Measurements from ENCODE around the gene INTS6. TPM values are rescaled to one million over a fixed set of nuclear protein-coding genes. Genes with fewer than 3 reads are reported as not detected.

The INTS6 gene
- total and polyA plus RNA-seq, 8 donors = 10.9 to 44.8 (median 27.2) TPM

DNA sequence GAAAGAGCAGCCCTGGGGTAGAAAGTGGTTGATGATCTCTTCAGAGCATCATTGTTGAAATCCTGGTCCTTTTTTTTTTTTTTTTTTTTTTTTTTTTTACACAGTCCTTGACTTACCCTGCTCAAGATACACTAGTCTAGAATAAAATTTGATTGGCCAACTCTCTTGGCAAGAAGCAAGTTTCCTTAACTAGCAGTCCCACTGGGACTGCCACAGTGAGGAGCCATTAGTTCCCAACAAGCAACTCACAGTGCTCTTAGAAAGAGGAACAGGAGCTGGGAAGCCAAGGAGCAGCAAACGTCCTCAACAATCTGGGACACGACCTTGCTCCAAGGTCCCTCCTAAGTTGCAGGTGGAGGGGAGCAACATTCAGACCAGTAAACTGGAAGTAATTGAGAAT is 47.9 kb upstream of the INTS6 start:
- intact Hi-C loops (cut with DNase I) = loop anchor here in 1 of 3 donors (5.0 kb wide), 1 partner anchor 62 kb away; no protein-coding TSS in a partner anchor
- H3K27ac ChIP-seq = no peak overlapping the region
- no peaks in the 10 kb centered on the region for H3K36me3 ChIP-seq
- TF ChIP-seq, protein P1, sequence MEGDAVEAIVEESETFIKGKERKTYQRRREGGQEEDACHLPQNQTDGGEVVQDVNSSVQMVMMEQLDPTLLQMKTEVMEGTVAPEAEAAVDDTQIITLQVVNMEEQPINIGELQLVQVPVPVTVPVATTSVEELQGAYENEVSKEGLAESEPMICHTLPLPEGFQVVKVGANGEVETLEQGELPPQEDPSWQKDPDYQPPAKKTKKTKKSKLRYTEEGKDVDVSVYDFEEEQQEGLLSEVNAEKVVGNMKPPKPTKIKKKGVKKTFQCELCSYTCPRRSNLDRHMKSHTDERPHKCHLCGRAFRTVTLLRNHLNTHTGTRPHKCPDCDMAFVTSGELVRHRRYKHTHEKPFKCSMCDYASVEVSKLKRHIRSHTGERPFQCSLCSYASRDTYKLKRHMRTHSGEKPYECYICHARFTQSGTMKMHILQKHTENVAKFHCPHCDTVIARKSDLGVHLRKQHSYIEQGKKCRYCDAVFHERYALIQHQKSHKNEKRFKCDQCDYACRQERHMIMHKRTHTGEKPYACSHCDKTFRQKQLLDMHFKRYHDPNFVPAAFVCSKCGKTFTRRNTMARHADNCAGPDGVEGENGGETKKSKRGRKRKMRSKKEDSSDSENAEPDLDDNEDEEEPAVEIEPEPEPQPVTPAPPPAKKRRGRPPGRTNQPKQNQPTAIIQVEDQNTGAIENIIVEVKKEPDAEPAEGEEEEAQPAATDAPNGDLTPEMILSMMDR (IDR thresholded peaks at IDR 0.05) = no peak
- no peaks in the 10 kb centered on the region for H3K27me3 ChIP-seq
- 0 to 7% methylated on average over 2 of the region's 2 CpGs for WGBS, 2 donors
- ATAC-seq (peak; percentile 45 to 71 (median 58)), DNase-seq (no peak), FAIRE-seq (no peak)
- no peaks in the 10 kb centered on the region for H3K9me3 ChIP-seq
- H3K4me3 ChIP-seq = no peak overlapping the region
- peaks cover 0 to 7% (median 0%) of the 10 kb centered on the region in 3 donors for H3K4me1 ChIP-seq

DNA sequence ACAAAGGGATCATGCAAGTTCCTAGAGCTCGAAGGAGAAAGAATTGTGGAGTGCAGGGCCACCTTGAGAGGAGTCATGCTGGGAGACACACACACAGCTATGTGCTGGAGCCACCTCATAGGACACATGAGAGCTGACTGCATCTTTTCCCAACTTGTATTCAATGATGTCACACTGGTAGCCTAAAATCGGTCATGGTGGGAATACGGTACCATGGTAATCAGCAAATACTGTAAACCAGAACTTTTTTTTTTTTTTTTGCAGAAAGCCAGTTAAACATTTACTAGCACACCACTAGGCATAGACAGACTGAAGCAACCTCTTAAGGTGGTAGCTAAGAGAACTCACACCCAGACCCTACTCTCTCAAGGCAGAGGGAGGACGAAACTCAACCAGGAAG is 47.0 kb upstream of the INTS6 start:
- ATAC-seq (peak; percentile 63 to 82 (median 70)), FAIRE-seq (no peak), DNase-seq (no peak)
- Histone ChIP-seq H3K27me3 (no peaks in the 10 kb centered on the region), H3K9me3 (no peaks in the 10 kb centered on the region), H3K4me3 (no peak overlapping the region), H3K36me3 (no peaks in the 10 kb centered on the region), H3K27ac (no peak overlapping the region), H3K4me1 (peaks cover 0 to 7% (median 0%) of the 10 kb centered on the region in 3 donors)
- WGBS, 2 donors = 53 to 62% methylated on average over 4 of the region's 4 CpGs
- TF ChIP-seq, protein P1 (IDR thresholded peaks at IDR 0.05) = no peak
- intact Hi-C loops (cut with DNase I) = loop anchor here in 2 of 3 donors (5.0 to 10.0 kb wide), 2 partner anchors 62 to 65 kb away; no protein-coding TSS in a partner anchor

DNA sequence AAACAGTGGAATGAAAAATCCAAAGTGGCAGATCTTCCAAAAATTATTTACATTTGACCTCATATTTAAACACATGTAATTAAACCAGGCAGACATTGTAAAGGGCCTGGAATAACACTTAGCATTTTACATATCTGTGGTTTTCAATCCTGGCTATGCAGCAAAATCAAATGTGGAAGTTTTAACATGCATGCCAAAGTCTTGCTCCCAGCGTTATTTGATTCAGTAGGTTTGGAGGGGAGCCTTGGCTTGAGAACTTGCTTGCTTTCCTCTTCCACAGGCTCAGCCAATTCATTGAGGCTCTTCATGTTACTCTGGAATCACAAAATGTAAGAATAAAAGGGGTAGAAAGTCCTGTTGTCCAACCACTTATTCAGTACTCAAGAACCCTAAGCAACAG is 42.5 kb upstream of the INTS6 start:
- Histone ChIP-seq H3K4me3 (no peak overlapping the region), H3K36me3 (no peaks in the 10 kb centered on the region), H3K27me3 (no peaks in the 10 kb centered on the region), H3K9me3 (no peaks in the 10 kb centered on the region), H3K27ac (no peak overlapping the region), H3K4me1 (no peaks in the 10 kb centered on the region)
- TF ChIP-seq, protein P1 (IDR thresholded peaks at IDR 0.05) = no peak
- whole genome bisulfite sequencing, 2 donors = 61 to 71% methylated on average over 1 of the region's 1 CpG
- DNase-seq = no peak
- intact Hi-C loops (cut with DNase I) = loop anchor here in 1 of 3 donors (10.0 kb wide), 1 partner anchor 69 kb away; no protein-coding TSS in a partner anchor
- ATAC-seq = no peak
- FAIRE-seq = no peak

DNA sequence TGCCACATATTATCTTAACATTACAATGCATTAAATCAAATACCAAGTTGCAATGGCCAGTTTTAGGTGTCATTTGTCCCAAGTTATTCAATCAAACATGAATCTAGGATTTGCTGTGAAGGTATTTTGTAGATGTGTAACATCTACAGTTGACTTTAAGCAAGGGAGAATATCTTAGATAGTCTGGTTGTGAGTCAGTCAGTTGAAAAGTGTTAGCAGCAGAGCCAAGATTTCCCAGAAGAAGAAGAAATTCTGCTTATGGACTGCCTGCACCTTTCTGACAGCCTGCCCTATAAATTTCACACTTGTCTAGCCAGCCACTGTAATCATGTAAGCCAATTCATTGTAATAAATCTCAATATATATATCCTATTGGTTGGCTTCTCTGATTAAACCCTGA is 41.3 kb upstream of the INTS6 start:
- intact Hi-C loops (cut with DNase I) = loop anchor here in 1 of 3 donors (10.0 kb wide), 1 partner anchor 71 kb away; no protein-coding TSS in a partner anchor
- H3K36me3 ChIP-seq = no peaks in the 10 kb centered on the region
- no peak for FAIRE-seq
- no peak overlapping the region for H3K4me3 ChIP-seq
- TF ChIP-seq, protein P1 (IDR thresholded peaks at IDR 0.05) = no peak
- H3K4me1 ChIP-seq = no peaks in the 10 kb centered on the region
- H3K9me3 ChIP-seq = no peaks in the 10 kb centered on the region
- no peak overlapping the region for H3K27ac ChIP-seq
- no peak for DNase-seq
- H3K27me3 ChIP-seq = no peaks in the 10 kb centered on the region
- no peak for ATAC-seq

DNA sequence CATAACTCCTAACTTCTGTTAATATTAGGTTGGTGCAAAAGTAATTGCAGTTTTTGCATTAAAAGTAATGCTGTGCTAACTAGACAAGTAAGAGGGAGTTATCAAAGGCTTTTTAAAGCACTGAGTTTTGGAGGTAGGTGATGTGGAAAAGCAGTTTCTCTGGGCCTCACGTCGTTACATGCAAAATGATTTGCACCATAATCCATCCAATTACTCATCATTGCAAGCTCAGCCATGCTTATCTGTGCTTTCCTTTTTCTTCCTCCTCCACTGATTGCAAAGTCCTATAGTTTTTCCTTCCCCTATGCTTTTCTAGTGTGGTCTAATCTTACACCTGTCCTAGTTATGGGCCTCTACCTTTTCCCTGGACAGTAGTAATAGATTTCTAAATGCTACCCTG is 35.4 kb upstream of the INTS6 start:
- FAIRE-seq (no peak), DNase-seq (no peak), ATAC-seq (no peak)
- no peak overlapping the region for H3K4me3 ChIP-seq
- 88 to 90% methylated on average over 2 of the region's 2 CpGs for WGBS, 2 donors
- H3K27ac ChIP-seq = no peak overlapping the region
- H3K36me3 ChIP-seq = no peaks in the 10 kb centered on the region
- no peaks in the 10 kb centered on the region for H3K27me3 ChIP-seq
- TF ChIP-seq, protein P1 (IDR thresholded peaks at IDR 0.05) = no peak
- no peaks in the 10 kb centered on the region for H3K9me3 ChIP-seq
- H3K4me1 ChIP-seq = no peaks in the 10 kb centered on the region
- intact Hi-C loops (cut with DNase I) = no loop called here

Data from pancreas (tissue), 10 donors.